Neural progenitor cell (in vitro differentiated cells): Measurements from ENCODE around the gene PSORS1C2. TPM values are rescaled to one million over a fixed set of nuclear protein-coding genes. Genes with fewer than 3 reads are reported as not detected.

Source experiments
- DNase-seq: peaks from one replicate; pipeline ENCODE4 v3.0.0-alpha.2; 2016; ENCODE audit warnings: low spot score
- H2AFZ ChIP-seq: fragments of 200-600 bp; sonication (generic); replicated peaks from 2 replicates; pipeline ENCODE4 v1.6.1; 2016; ENCODE audit warnings: antibody characterized with exemption
- H3F3A ChIP-seq: fragments of 200-600 bp; sonication (generic); 2 replicates; pipeline ENCODE4 v1.6.1; 2016; ENCODE audit warnings: antibody characterized with exemption, low read depth
- H3K27ac ChIP-seq: fragments of 200-600 bp; sonication (generic); 2 replicates; pipeline ENCODE4 v1.5.1; 2016; ENCODE audit warnings: mild to moderate bottlenecking
- H3K27me3 ChIP-seq: fragments of 200-600 bp; sonication (generic); 2 replicates; pipeline ENCODE4 v1.6.1; 2016; ENCODE audit warnings: mild to moderate bottlenecking, moderate library complexity
- H3K36me3 ChIP-seq: fragments of 200-600 bp; sonication (generic); 2 replicates; pipeline ENCODE4 v1.5.1; 2016
- H3K4me1 ChIP-seq: fragments of 200-600 bp; sonication (generic); 2 replicates; pipeline ENCODE4 v1.6.1; 2016; ENCODE audit warnings: mixed run types
- H3K4me2 ChIP-seq: fragments of 200-600 bp; sonication (generic); 2 replicates; pipeline ENCODE4 v1.6.1; 2016
- H3K4me3 ChIP-seq: fragments of 200-600 bp; sonication (generic); 2 replicates; pipeline ENCODE4 v1.5.1; 2016
- H3K79me2 ChIP-seq: fragments of 200-600 bp; sonication (generic); 2 replicates; pipeline ENCODE4 v1.6.1; 2016; ENCODE audit warnings: low read depth
- H3K9ac ChIP-seq: fragments of 200-600 bp; sonication (generic); 2 replicates; pipeline ENCODE4 v1.6.1; 2016
- H3K9me3 ChIP-seq: fragments of 200-600 bp; sonication (generic); 2 replicates; pipeline ENCODE4 v1.5.1; 2016; ENCODE audit warnings: low read depth
- H4K20me1 ChIP-seq: fragments of 200-600 bp; sonication (generic); 2 replicates; pipeline ENCODE4 v1.6.1; 2016; ENCODE audit warnings: low read depth
- H3K27ac Mint-ChIP-seq: 3 replicates; pipeline ENCODE4 v1.8.0; 2021; ENCODE audit warnings: mixed read lengths
- H3K27me3 Mint-ChIP-seq: 2 replicates; pipeline ENCODE4 v1.8.0; 2022; ENCODE audit warnings: low read depth, mild to moderate bottlenecking, inconsistent platforms, moderate library complexity, mixed read lengths; ENCODE audit not compliant: insufficient read depth
- H3K36me3 Mint-ChIP-seq: 3 replicates; pipeline ENCODE4 v1.8.0; 2021; ENCODE audit warnings: mixed read lengths
- H3K4me1 Mint-ChIP-seq: 3 replicates; pipeline ENCODE4 v1.8.0; 2021; ENCODE audit warnings: mixed read lengths
- H3K4me3 Mint-ChIP-seq: 3 replicates; pipeline ENCODE4 v1.8.0; 2021; ENCODE audit warnings: mild to moderate bottlenecking, moderate library complexity, mixed read lengths
- H3K9me3 Mint-ChIP-seq: 3 replicates; pipeline ENCODE4 v1.8.0; 2020; ENCODE audit warnings: mixed read lengths
- EZH2 ChIP-seq: fragments of 200-600 bp; sonication (generic); IDR thresholded peaks from 2 replicates; pipeline ENCODE4 v1.6.1; 2017; ENCODE audit warnings: antibody characterized with exemption, mild to moderate bottlenecking, moderate library complexity
- EZH2phosphoT487 ChIP-seq: fragments of 200-600 bp; sonication (generic); IDR thresholded peaks from 2 replicates; pipeline ENCODE4 v1.6.1; 2017; ENCODE audit warnings: antibody characterized with exemption
- total RNA-seq: library from RNA; depleted of rRNA; stranded (reverse); fragments of >200 nt; gene quantifications from 2 replicates; pipeline ENCODE4 v1.2.3, GENCODE V29; 2015; ENCODE audit warnings: low replicate concordance
- TF ChIP-seq, protein P1 (sequence below): fragments of 200-600 bp; sonication (generic); IDR thresholded peaks from 2 replicates; pipeline ENCODE4 v1.5.1; 2017; ENCODE audit warnings: antibody characterized with exemption, mild to moderate bottlenecking

PSORS1C2 gene
- total RNA-seq, 1 donor from 2014 or later: not detected

DNA sequence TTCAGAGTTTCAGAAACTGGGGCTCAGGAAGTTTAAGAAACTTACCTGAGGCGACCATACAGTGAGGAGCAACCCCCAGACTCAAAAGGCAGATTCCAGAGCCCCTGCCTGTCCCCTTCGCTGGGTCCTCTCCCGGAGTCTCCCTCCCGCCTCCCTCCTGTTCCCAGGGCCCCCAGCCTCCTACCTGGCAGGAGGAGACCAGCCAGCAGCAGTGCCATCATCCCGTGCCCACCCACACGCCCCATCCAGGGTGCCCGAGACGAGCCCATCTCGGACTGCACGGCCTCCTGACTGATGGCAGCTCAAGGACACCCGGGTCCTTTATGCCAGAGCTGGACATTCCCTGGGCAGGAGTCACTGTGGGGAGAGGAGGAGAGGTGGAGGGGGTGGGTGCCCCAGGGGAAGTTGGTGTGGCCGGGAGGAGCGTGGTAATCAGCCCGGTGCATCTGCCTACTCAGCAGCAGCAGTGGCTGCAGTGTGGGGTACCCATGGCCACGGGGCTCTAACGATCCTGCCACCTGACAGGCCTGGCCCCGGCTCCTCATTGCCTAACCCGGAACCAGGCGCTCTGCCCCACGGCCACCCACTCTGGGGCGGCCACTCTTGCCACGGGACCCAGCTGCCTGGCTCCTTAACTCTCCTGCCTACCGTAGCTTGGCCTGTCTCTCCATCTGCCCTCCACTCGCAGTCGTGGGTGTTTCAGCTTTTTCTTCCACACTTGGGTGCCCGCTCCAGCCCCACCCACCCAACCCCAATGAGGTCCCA, 18.5 kb downstream of the PSORS1C2 start, which contains the start of gene CDSN:
Gene CDSN (minus strand): TSS at position 296 of the 765 bp plus-strand sequence. CDS start 27 bp downstream, at position 269.
- Histone ChIP-seq H4K20me1 (no peaks in the 10 kb centered on the region), H3K79me2 (no peaks in the 10 kb centered on the region), H3K9me3 (no peaks in the 10 kb centered on the region), H3K4me2 (no peak within 1 kb of the TSS), H3K4me1 (peaks cover 5% of the 10 kb centered on the region), H3F3A (no peaks in the 10 kb centered on the region), H3K4me3 (no peak within 1 kb of the TSS), H3K27ac (no peak within 1 kb of the TSS), H3K27me3 (no peaks in the 10 kb centered on the region), H2AFZ (no peak within 1 kb of the TSS), H3K36me3 (no peaks in the 10 kb centered on the region), H3K9ac (no peak within 1 kb of the TSS)
- Mint-ChIP-seq H3K4me1 (peaks cover 8% of the 10 kb centered on the region), H3K9me3 (no peaks in the 10 kb centered on the region), H3K27ac (no peak within 1 kb of the TSS), H3K36me3 (no peaks in the 10 kb centered on the region), H3K4me3 (no peak within 1 kb of the TSS), H3K27me3 (peaks cover 9% of the 10 kb centered on the region)
- TF ChIP-seq, protein P1, sequence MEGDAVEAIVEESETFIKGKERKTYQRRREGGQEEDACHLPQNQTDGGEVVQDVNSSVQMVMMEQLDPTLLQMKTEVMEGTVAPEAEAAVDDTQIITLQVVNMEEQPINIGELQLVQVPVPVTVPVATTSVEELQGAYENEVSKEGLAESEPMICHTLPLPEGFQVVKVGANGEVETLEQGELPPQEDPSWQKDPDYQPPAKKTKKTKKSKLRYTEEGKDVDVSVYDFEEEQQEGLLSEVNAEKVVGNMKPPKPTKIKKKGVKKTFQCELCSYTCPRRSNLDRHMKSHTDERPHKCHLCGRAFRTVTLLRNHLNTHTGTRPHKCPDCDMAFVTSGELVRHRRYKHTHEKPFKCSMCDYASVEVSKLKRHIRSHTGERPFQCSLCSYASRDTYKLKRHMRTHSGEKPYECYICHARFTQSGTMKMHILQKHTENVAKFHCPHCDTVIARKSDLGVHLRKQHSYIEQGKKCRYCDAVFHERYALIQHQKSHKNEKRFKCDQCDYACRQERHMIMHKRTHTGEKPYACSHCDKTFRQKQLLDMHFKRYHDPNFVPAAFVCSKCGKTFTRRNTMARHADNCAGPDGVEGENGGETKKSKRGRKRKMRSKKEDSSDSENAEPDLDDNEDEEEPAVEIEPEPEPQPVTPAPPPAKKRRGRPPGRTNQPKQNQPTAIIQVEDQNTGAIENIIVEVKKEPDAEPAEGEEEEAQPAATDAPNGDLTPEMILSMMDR: no peak
- TF ChIP-seq EZH2phosphoT487 (no peak), EZH2 (no peak)
- DNase-seq: no peak

DNA sequence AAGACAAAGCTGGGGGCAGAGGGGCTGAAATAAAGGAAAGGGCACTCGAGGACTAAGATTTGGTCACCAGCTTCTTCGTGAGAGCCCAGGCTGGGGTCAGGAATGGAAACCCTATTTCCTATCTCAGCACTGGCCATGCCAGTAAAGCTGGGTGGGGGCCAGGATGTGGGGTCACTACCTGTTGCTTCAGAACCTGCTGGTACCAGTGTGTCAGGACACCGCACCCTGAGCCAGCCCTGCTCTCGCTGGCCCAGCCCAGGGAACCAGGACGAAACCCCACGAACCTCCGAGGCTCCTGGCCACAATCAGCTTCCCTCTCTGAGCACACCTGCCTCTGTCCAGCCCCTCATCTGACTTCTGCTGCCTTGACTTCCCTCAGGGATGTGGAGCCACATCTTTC, 20.7 kb downstream of the PSORS1C2 start:
- Mint-ChIP-seq H3K9me3 (no peaks in the 10 kb centered on the region), H3K27me3 (peaks cover 5% of the 10 kb centered on the region), H3K36me3 (no peaks in the 10 kb centered on the region), H3K27ac (no peak overlapping the region), H3K4me3 (no peak overlapping the region), H3K4me1 (peaks cover 13% of the 10 kb centered on the region)
- Histone ChIP-seq H3K36me3 (no peaks in the 10 kb centered on the region), H3K9ac (no peak overlapping the region), H3K27ac (no peak overlapping the region), H3K4me1 (peaks cover 7% of the 10 kb centered on the region), H3F3A (no peaks in the 10 kb centered on the region), H3K4me2 (no peak overlapping the region), H4K20me1 (no peaks in the 10 kb centered on the region), H3K4me3 (no peak overlapping the region), H3K27me3 (no peaks in the 10 kb centered on the region), H3K9me3 (no peaks in the 10 kb centered on the region), H3K79me2 (no peaks in the 10 kb centered on the region), H2AFZ (no peak overlapping the region)
- TF ChIP-seq, protein P1: no peak
- no peak for TF ChIP-seq EZH2
- no peak for TF ChIP-seq EZH2phosphoT487
- no peak for DNase-seq

DNA sequence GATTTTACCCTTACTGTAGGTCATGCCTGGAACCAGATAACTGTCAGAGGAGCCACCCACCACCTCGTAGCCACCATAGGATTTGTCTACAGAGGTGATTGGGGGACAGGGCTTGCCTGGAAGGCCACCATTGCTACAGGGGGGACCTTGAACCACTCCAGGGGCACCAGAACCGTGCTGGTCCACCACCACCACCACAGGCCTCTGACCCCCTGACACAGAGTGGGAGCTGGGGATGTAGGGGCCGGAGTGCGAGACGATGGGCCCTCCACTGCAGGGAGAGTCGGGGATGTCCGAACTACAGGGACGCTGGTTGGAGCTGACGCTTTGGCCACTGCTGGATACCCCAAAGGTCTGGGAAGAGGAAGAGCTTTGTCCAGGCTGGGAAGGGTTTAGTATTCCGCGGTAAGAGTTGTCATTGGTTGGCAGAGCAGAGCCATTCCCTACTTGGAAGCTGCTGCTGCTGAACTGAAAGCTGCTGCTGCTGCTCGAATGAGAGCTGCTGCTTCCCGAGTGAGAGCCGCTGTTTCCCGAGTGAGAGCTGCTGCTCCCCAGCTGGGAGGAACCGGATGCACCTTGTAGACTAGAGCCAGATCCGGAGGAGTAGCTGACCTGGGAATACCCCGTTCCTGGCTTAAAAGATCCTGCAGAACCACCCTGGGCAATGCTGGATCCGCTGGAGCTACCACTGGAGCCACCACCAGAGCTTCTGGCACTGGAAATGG, 22.0 kb downstream of the PSORS1C2 start:
- DNase-seq: no peak
- Histone ChIP-seq H3K9ac (no peak overlapping the region), H3K4me2 (no peak overlapping the region), H3F3A (no peaks in the 10 kb centered on the region), H3K36me3 (no peaks in the 10 kb centered on the region), H3K9me3 (no peaks in the 10 kb centered on the region), H3K27me3 (no peaks in the 10 kb centered on the region), H2AFZ (no peak overlapping the region), H3K79me2 (no peaks in the 10 kb centered on the region), H3K4me3 (no peak overlapping the region), H3K27ac (no peak overlapping the region), H4K20me1 (no peaks in the 10 kb centered on the region), H3K4me1 (peaks cover 7% of the 10 kb centered on the region)
- Mint-ChIP-seq H3K36me3 (no peaks in the 10 kb centered on the region), H3K27ac (no peak overlapping the region), H3K27me3 (peaks cover 11% of the 10 kb centered on the region), H3K4me1 (peaks cover 16% of the 10 kb centered on the region), H3K9me3 (no peaks in the 10 kb centered on the region), H3K4me3 (no peak overlapping the region)
- TF ChIP-seq EZH2phosphoT487 (no peak), EZH2 (no peak)
- TF ChIP-seq, protein P1: no peak
